Measurements from ENCODE around the gene WDR45B.

Gene WDR45B

GRCh38 chr17:82677353-82677925 lies 29.2 kb upstream of the WDR45B start:
- no peak for DNase-seq (ENCODE audit: low read depth)

GRCh38 chr17:82675476-82676245 lies 27.4 kb upstream of the WDR45B start:
- no peak for DNase-seq (ENCODE audit: low read depth)

- DNase-seq (ENCODE audit: low read depth), result no peak
These were observed 26.6 kb upstream of the WDR45B start for GRCh38 chr17:82674656-82675475.

GRCh38 chr17:82670661-82671450 lies 22.6 kb upstream of the WDR45B start:
- no peak for DNase-seq (ENCODE audit: low read depth)

- no peak for DNase-seq (ENCODE audit: low read depth)
These were observed 20.4 kb upstream of the WDR45B start for GRCh38 chr17:82668631-82669099.

- DNase-seq (ENCODE audit: low read depth), result no peak
These were observed 19.9 kb upstream of the WDR45B start for GRCh38 chr17:82668024-82668630.

- DNase-seq (ENCODE audit: low read depth), result no peak
These were observed 19.4 kb upstream of the WDR45B start for GRCh38 chr17:82667668-82668000.

- no peak for DNase-seq (ENCODE audit: low read depth)
These were observed 18.9 kb upstream of the WDR45B start for GRCh38 chr17:82666931-82667667.

- DNase-seq (ENCODE audit: low read depth), result no peak
These were observed 17.6 kb upstream of the WDR45B start for GRCh38 chr17:82665891-82666290.

- no peak for DNase-seq (ENCODE audit: low read depth)
These were observed 17.0 kb upstream of the WDR45B start for GRCh38 chr17:82665217-82665616.

GRCh38 chr17:82664701-82665182 lies 16.5 kb upstream of the WDR45B start:
- DNase-seq (ENCODE audit: low read depth), result no peak

- no peak for DNase-seq (ENCODE audit: low read depth)
These were observed 16.0 kb upstream of the WDR45B start for GRCh38 chr17:82664276-82664575.

GRCh38 chr17:82663381-82664275 lies 15.4 kb upstream of the WDR45B start:
- DNase-seq (ENCODE audit: low read depth), result no peak

- DNase-seq (ENCODE audit: low read depth), result no peak
These were observed 14.5 kb upstream of the WDR45B start for GRCh38 chr17:82662711-82663261.

- DNase-seq (ENCODE audit: low read depth), result no peak
These were observed 13.8 kb upstream of the WDR45B start for GRCh38 chr17:82661717-82662683.

- DNase-seq (ENCODE audit: low read depth), result no peak
These were observed 11.6 kb upstream of the WDR45B start for GRCh38 chr17:82659886-82660285.

GRCh38 chr17:82658796-82659452 lies 10.7 kb upstream of the WDR45B start:
- no peak for DNase-seq (ENCODE audit: low read depth)

GRCh38 chr17:82658331-82658730 lies 10.1 kb upstream of the WDR45B start:
- DNase-seq (ENCODE audit: low read depth), result no peak

Measured in non-pigmented ciliary epithelial cell (primary cell).